Fibroblast of mammary gland (primary cell): ENCODE measurements around the gene CCNL2.

Experiments
- DNase-seq: peaks from one replicate; pipeline ENCODE4 v3.0.0-alpha.2; 2010; ENCODE audit warnings: low read depth
- H3K4me3 ChIP-seq: 2 replicates; pipeline ENCODE4 v1.5.1; 2011; ENCODE audit warnings: low read depth, mild to moderate bottlenecking, low read length, moderate library complexity; ENCODE audit not compliant: control insufficient read depth
- CTCF ChIP-seq: conservative IDR thresholded peaks from 2 replicates; pipeline ENCODE4 v1.5.1; 2011; ENCODE audit warnings: low read depth, low read length, inconsistent platforms; ENCODE audit not compliant: control insufficient read depth, insufficient read depth

Gene CCNL2

GRCh38 chr1:1438531-1439381 is 39.6 kb upstream of the CCNL2 start:
- no peak overlapping the region for H3K4me3 ChIP-seq
- TF ChIP-seq CTCF, result no peak
- DNase-seq, result no peak

- H3K4me3 ChIP-seq, result no peak overlapping the region
- no peak for TF ChIP-seq CTCF
These were observed 38.8 kb upstream of the CCNL2 start for GRCh38 chr1:1437904-1438376.

GRCh38 chr1:1437033-1437903 is 38.1 kb upstream of the CCNL2 start:
- H3K4me3 ChIP-seq, result no peak overlapping the region
- no peak for TF ChIP-seq CTCF
- no peak for DNase-seq

More at GRCh38 chr1:1437904-1438376, 38.8 kb upstream of the CCNL2 start:
- DNase-seq, result no peak

- no peak overlapping the region for H3K4me3 ChIP-seq
- no peak for TF ChIP-seq CTCF
- DNase-seq, result no peak
These were observed 37.5 kb upstream of the CCNL2 start for GRCh38 chr1:1436630-1437032.

GRCh38 chr1:1435911-1436629 is 36.9 kb upstream of the CCNL2 start:
- H3K4me3 ChIP-seq, result peak overlapping the region; percentile 16
- no peak for TF ChIP-seq CTCF
- DNase-seq, result no peak
